AG09309 (cell line): ENCODE results near the gene HDAC11.

Source experiments
- DNase-seq: peaks from one replicate; pipeline ENCODE4 v3.0.0-alpha.2; 2010; ENCODE audit warnings: low read depth
- H3K4me3 ChIP-seq: 2 replicates; pipeline ENCODE4 v1.5.1; 2011; ENCODE audit warnings: mild to moderate bottlenecking, low read depth, low read length, moderate library complexity; ENCODE audit not compliant: control insufficient read depth
- TF ChIP-seq, protein P1 (sequence below): IDR thresholded peaks from 2 replicates; pipeline ENCODE4 v1.5.1; 2011; ENCODE audit warnings: mild to moderate bottlenecking, low read depth, low read length, inconsistent platforms; ENCODE audit not compliant: insufficient read depth, control insufficient read depth; ENCODE audit errors: missing control alignments

Gene HDAC11

DNA sequence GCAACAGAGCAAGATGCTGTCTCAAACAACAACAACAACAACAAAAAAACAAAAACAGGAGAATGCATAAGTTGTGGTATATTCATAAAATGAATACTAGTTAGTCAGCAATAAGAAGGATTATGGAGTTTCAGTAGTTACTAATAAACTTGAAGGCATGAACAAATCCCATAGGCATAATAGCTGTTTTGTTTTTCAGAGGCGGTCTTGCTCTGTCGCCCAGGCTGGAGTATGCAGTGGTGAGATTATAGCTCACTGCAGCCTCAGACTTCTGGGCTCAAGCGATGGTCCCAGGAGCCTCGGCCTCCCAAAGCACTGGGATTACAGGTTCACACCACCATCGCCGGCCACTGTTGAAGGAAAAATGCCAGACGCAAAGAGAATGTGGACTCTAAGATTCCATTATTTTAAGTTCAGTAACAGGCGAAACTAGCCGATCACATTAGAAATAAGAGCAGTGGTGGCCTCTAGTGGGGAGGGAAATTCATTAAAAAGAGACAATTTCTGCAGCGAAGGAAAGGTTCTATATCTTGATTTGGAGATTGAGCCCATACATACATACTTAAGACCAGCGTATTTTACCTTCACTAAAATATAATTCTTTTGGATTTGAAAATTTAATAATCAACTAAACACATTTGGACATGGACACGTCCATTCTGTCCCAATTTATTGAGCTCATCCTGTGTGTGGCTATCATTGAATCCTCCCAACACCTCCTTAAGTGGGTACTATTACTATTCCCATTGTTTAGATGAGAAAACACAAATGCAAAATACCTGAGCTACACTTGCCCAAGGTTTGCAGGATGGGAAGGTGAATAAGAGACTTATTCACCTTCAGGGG is 27.4 kb upstream of the HDAC11 start:
- H3K4me3 ChIP-seq, result no peak overlapping the region

DNA sequence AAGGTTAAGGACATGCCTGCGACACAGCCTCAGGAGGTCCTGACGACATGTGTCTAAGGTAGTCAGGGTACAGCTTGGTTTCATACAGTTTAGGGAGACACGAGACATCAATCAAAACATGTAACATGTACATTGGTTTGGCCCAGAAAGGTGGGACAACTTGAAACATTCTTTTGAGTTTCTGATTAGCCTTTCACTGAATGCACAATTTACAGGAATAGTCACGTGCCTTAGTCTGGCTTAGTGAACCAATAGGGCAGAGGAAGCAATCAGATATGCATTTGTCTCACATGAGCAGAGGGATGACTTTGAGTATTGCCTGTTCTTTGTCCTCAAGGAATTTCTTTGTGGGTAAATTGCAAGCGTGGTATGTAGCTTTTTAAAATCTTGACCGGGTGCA is 24.5 kb upstream of the HDAC11 start:
- TF ChIP-seq, protein P1, sequence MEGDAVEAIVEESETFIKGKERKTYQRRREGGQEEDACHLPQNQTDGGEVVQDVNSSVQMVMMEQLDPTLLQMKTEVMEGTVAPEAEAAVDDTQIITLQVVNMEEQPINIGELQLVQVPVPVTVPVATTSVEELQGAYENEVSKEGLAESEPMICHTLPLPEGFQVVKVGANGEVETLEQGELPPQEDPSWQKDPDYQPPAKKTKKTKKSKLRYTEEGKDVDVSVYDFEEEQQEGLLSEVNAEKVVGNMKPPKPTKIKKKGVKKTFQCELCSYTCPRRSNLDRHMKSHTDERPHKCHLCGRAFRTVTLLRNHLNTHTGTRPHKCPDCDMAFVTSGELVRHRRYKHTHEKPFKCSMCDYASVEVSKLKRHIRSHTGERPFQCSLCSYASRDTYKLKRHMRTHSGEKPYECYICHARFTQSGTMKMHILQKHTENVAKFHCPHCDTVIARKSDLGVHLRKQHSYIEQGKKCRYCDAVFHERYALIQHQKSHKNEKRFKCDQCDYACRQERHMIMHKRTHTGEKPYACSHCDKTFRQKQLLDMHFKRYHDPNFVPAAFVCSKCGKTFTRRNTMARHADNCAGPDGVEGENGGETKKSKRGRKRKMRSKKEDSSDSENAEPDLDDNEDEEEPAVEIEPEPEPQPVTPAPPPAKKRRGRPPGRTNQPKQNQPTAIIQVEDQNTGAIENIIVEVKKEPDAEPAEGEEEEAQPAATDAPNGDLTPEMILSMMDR, result no peak
- DNase-seq, result no peak

More for the DNA sequence above, 27.4 kb upstream of the HDAC11 start:
- TF ChIP-seq, protein P1, result peak; percentile 66
- DNase-seq, result peak; percentile 18

DNA sequence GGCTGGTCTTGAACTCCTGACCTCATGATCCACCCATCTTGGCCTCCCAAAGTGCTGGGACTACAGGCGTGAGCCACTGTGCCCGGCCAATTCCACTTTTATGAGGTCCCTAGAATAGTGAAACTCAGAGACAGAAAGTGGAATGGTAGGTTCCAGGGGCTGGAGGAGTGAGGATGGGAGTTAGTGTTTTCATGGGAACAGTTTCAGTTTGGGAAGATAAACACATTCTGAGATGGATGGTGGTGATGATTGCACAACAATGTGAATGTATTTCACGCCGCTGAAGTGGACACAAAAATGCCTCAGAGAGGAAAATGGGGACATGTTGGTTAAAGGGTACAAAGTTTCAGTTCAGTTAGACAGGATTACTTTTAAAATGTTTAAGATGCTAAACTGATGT is 22.5 kb upstream of the HDAC11 start:
- TF ChIP-seq, protein P1, result no peak
- DNase-seq, result no peak
- H3K4me3 ChIP-seq, result no peak overlapping the region

More for the DNA sequence above, 24.5 kb upstream of the HDAC11 start:
- no peak overlapping the region for H3K4me3 ChIP-seq

DNA sequence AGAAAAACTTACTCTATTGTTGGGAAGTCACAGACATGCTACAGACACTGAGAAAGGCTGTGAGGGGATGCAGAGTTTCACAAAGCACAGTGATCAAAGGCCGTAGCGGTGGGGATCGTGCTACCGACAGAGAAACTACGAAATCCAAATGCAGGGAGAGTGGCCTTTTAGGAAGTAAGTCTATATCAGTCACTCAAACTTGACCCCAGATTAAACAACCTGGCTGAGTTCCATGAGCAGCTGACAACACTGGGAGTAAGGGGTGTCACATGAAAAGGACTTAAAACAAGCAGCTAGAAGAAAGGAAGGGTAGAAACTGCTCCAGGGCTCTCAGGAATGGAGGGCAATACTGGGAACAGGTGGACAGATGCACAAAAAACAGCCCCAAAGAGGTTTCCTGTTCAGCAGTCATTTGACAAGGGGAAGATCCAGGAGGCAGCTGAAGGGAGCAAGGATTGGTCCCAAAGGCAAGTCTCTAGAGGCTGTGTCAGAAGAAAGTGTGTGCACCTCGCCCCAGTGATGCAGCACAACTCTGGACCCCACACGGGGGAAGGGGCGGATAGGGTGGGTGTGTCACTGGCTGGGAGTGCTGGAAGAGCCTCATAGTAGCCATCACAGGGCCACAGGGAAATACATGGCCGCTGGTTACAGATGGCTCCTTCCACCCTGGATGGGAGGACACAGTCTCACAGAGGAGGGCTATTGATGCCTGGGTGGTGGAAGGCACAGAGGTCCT is 20.3 kb upstream of the HDAC11 start:
- no peak for DNase-seq
- no peak overlapping the region for H3K4me3 ChIP-seq
- TF ChIP-seq, protein P1, result no peak

DNA sequence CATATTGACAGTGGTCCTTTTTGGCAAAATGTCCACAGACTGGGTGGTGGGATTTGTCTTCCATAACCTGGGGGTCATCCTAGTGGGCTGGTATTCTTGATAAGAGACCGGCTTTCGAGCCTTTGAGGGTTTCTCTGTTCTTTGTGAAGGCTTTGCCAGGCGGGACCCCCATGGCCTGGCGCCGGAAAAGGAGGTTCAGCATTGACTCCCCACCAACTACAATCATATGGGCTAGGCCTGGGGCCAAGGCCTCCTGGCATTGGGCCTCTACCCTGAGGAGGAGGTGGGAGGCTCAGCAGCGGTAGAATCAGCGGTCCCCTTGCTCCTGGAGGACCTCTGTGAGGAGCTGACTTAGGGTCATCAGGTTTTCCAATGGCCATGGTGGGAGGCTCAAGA is 19.8 kb upstream of the HDAC11 start:
- TF ChIP-seq, protein P1, result no peak
- no peak for DNase-seq
- no peak overlapping the region for H3K4me3 ChIP-seq

DNA sequence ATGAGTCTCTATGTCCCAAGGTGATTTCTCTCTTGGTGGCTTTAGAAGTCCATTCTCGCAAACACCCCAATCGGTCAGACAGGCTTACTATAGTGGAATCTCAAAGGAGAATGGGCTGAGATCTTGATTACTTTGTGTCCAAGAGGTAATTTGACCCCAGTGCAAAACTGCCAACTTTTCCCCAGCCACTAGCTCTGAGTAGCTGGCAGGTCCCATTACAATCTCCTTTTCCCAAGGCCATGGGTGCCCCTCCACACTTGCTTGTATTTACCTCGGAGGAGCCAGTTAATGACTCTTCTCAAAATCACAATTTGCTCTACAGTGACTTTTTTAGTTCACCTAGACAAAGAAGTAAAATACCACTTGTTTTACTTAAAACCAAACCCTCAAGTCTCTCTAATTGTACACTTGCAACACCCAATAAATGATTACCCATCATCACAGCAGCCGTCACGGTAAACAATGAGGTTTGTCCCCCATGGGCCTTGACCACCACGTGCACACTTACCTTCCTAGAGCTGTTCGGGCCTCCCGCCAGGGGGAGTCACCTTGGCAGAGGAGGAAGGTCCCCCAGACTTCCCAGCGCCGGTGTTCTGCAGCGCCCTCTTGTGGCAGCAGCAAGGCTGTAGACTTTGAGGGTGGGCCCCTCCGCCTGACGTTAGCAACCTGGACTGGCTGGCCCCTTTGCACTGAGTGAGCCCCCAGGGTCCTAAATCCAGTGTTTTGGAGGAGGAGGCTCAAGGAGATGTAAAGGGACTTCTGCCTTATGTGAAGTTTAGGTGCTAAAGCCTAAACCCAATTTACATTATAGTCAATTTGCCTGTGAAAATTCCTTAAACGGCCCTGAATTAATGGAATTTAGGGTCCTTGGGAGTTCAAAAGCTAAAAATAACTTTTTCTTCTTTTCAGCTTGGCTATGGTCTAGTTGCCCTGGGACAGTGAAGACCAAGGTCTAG is 18.7 kb upstream of the HDAC11 start:
- no peak for DNase-seq
- TF ChIP-seq, protein P1, result peak; percentile 57

More for the DNA sequence above, 18.7 kb upstream of the HDAC11 start:
- no peak overlapping the region for H3K4me3 ChIP-seq
